ENCODE measurements around the gene RALGPS1.
"Not testable (repeated sequence)": the region's sequence is repeated elsewhere in the genome, so short reads cannot be mapped to it uniquely, and the experiment has no call there.

The RALGPS1 gene

GRCh38 chr9:127170652-127171051 lies 256.1 kb downstream of the RALGPS1 start:
- H4K20me1 ChIP-seq (ENCODE audit: insufficient read depth, low read length) = no peaks in the 10 kb centered on the region

DNA sequence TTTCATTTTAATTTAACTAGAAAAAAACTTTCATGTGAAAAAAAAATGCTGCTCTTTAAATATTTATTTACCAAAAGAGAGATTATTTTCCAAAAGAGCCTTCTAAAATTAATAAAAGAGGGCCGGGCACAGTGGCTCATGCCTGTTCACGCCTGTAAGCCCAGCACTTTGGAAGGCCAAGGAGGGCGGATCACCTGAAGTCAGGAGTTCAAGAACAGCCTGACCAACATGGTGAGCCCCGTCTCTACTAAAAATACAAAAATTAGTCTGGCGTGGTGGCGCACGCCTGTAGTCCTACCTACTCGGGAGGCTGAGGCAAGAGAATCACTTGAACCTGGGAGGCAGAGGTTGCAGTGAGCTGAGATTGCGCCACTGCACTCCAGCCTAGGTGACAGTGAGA lies 256.8 kb downstream of the RALGPS1 start:
- not testable (repeated sequence) for H3K27ac ChIP-seq (ENCODE audit: low read length)

More at GRCh38 chr9:127170652-127171051, 256.1 kb downstream of the RALGPS1 start:
- H3K27me3 ChIP-seq (ENCODE audit: low read depth, low read length) = 0 out of 2 replicates have a peak, but pooled peaks cover 5% of the 10 kb centered on the region
- H3K27ac ChIP-seq (ENCODE audit: low read length) = no peak overlapping the region
- H3K79me2 ChIP-seq (ENCODE audit: low read length) = no peaks in the 10 kb centered on the region
- no peak overlapping the region for H3K4me2 ChIP-seq (ENCODE audit: low read length)
- no peak overlapping the region for H3K9ac ChIP-seq (ENCODE audit: low read length)
- H3K36me3 ChIP-seq (replicated peaks; ENCODE audit: low read depth, low read length) = no peaks in the 10 kb centered on the region
- no peak overlapping the region for H2AFZ ChIP-seq (ENCODE audit: low read depth, low read length)
- H3K4me1 ChIP-seq (ENCODE audit: low read length) = peaks cover 23% of the 10 kb centered on the region
- no peaks in the 10 kb centered on the region for H3K9me3 ChIP-seq (ENCODE audit: insufficient read depth, low read length)
- H3K4me3 ChIP-seq (ENCODE audit: low read length) = no peak overlapping the region
- TF ChIP-seq, protein P1, sequence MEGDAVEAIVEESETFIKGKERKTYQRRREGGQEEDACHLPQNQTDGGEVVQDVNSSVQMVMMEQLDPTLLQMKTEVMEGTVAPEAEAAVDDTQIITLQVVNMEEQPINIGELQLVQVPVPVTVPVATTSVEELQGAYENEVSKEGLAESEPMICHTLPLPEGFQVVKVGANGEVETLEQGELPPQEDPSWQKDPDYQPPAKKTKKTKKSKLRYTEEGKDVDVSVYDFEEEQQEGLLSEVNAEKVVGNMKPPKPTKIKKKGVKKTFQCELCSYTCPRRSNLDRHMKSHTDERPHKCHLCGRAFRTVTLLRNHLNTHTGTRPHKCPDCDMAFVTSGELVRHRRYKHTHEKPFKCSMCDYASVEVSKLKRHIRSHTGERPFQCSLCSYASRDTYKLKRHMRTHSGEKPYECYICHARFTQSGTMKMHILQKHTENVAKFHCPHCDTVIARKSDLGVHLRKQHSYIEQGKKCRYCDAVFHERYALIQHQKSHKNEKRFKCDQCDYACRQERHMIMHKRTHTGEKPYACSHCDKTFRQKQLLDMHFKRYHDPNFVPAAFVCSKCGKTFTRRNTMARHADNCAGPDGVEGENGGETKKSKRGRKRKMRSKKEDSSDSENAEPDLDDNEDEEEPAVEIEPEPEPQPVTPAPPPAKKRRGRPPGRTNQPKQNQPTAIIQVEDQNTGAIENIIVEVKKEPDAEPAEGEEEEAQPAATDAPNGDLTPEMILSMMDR (IDR thresholded peaks at IDR 0.05; ENCODE audit: low read depth, low read length) = no peak
- no peak for TF ChIP-seq EZH2phosphoT487 (IDR thresholded peaks at IDR 0.05; ENCODE audit: low read depth)

DNA sequence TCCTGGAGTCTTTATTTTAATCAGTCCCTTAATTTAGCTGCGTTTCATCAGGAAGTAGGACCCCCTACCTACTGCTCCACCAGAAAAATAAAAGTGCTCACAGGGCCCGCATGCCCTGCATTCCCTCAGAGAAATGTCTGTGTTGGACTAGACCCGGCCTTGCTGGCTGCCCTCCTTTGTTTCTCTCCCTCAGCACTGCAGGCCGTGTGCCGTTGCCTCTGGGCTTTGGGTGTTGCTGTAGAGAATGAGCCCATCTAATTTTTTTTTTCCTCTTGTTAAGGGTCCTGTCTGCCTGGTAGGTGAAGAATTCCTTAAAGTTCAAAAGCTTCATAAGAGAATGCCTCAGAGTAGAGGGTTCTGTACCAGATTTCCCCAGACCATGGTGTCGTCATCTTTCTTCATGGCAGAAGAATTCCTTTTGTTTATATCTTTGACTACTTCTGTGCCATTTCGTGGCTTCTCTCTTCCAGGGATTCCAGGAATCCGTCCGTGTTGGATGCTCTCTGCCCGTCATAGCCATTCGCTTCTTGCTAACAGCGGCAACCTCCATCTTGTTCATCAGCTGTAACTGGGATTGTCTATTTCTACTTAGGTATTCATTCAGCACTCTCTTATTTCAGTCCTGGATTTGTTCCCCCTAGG lies 257.6 kb downstream of the RALGPS1 start:
- 0 out of 2 replicates have a peak, but pooled peaks cover 5% of the 10 kb centered on the region for H3K27me3 ChIP-seq (ENCODE audit: low read depth, low read length)
- no peaks in the 10 kb centered on the region for H3K36me3 ChIP-seq (replicated peaks; ENCODE audit: low read depth, low read length)
- no peaks in the 10 kb centered on the region for H3K79me2 ChIP-seq (ENCODE audit: low read length)
- no peak overlapping the region for H2AFZ ChIP-seq (ENCODE audit: low read depth, low read length)
- TF ChIP-seq EZH2phosphoT487 (IDR thresholded peaks at IDR 0.05; ENCODE audit: low read depth) = no peak
- TF ChIP-seq, protein P1 (IDR thresholded peaks at IDR 0.05; ENCODE audit: low read depth, low read length) = no peak
- no peak overlapping the region for H3K4me3 ChIP-seq (ENCODE audit: low read length)
- H4K20me1 ChIP-seq (ENCODE audit: insufficient read depth, low read length) = no peaks in the 10 kb centered on the region
- H3K9me3 ChIP-seq (ENCODE audit: insufficient read depth, low read length) = no peaks in the 10 kb centered on the region
- H3K4me1 ChIP-seq (ENCODE audit: low read length) = peaks cover 8% of the 10 kb centered on the region
- no peak overlapping the region for H3K9ac ChIP-seq (ENCODE audit: low read length)
- H3K27ac ChIP-seq (ENCODE audit: low read length) = no peak overlapping the region
- H3K4me2 ChIP-seq (ENCODE audit: low read length) = no peak overlapping the region

More for the DNA sequence above, 256.8 kb downstream of the RALGPS1 start:
- not testable (repeated sequence) for H3K27me3 ChIP-seq (ENCODE audit: low read depth, low read length); H3K4me2 ChIP-seq (ENCODE audit: low read length); H2AFZ ChIP-seq (ENCODE audit: low read depth, low read length); H3K9ac ChIP-seq (ENCODE audit: low read length); H3K36me3 ChIP-seq (replicated peaks; ENCODE audit: low read depth, low read length); H3K79me2 ChIP-seq (ENCODE audit: low read length); H3K4me3 ChIP-seq (ENCODE audit: low read length); H3K9me3 ChIP-seq (ENCODE audit: insufficient read depth, low read length); H4K20me1 ChIP-seq (ENCODE audit: insufficient read depth, low read length)
- H3K4me1 ChIP-seq (ENCODE audit: low read length) = peaks cover 16% of the 10 kb centered on the region

GRCh38 chr9:127173063-127173462 lies 258.5 kb downstream of the RALGPS1 start:
- H3K4me1 ChIP-seq (ENCODE audit: low read length) = no peaks in the 10 kb centered on the region
- no peak overlapping the region for H3K27ac ChIP-seq (ENCODE audit: low read length)
- no peaks in the 10 kb centered on the region for H3K36me3 ChIP-seq (replicated peaks; ENCODE audit: low read depth, low read length)
- TF ChIP-seq EZH2phosphoT487 (IDR thresholded peaks at IDR 0.05; ENCODE audit: low read depth) = no peak
- TF ChIP-seq, protein P1 (IDR thresholded peaks at IDR 0.05; ENCODE audit: low read depth, low read length) = no peak
- no peak overlapping the region for H2AFZ ChIP-seq (ENCODE audit: low read depth, low read length)
- no peaks in the 10 kb centered on the region for H4K20me1 ChIP-seq (ENCODE audit: insufficient read depth, low read length)
- H3K4me2 ChIP-seq (ENCODE audit: low read length) = no peak overlapping the region
- 0 out of 2 replicates have a peak, but pooled peaks cover under 1% of the 10 kb centered on the region for H3K27me3 ChIP-seq (ENCODE audit: low read depth, low read length)
- no peak overlapping the region for H3K9ac ChIP-seq (ENCODE audit: low read length)
- no peaks in the 10 kb centered on the region for H3K9me3 ChIP-seq (ENCODE audit: insufficient read depth, low read length)
- no peaks in the 10 kb centered on the region for H3K79me2 ChIP-seq (ENCODE audit: low read length)
- no peak overlapping the region for H3K4me3 ChIP-seq (ENCODE audit: low read length)

Measured in OCI-LY3 (cell line).